Measurements from ENCODE around the gene C2CD2L.
"Not testable (repeated sequence)": the region's sequence is repeated elsewhere in the genome, so short reads cannot be mapped to it uniquely, and the experiment has no call there.

The C2CD2L gene

GRCh38 chr11:119106564-119107537 lies at the start of gene C2CD2L:
Gene C2CD2L (plus strand): TSS chr11:119107344. CDS start chr11:119107742, 398 bp downstream.
- peak; percentile 90 for DNase-seq (ENCODE audit: low read depth)

GRCh38 chr11:119059128-119059527 lies 48.0 kb upstream of the C2CD2L start:
- not testable (repeated sequence) for DNase-seq (ENCODE audit: low read depth)

- DNase-seq (ENCODE audit: low read depth), result no peak
Observed at GRCh38 chr11:119061256-119061655, 45.9 kb upstream of the C2CD2L start.

- peak; percentile 64 for DNase-seq (ENCODE audit: low read depth)
Observed at GRCh38 chr11:119062779-119063178, 44.4 kb upstream of the C2CD2L start.

- peak; percentile 22 for DNase-seq (ENCODE audit: low read depth)
Observed at GRCh38 chr11:119065369-119065768, 41.8 kb upstream of the C2CD2L start.

- DNase-seq (ENCODE audit: low read depth), result peak; percentile 95
Observed at GRCh38 chr11:119067371-119068222, 39.5 kb upstream of the C2CD2L start, which contains the start of gene VPS11. Gene VPS11 (plus strand): TSS chr11:119067818. CDS start chr11:119067824, 6 bp downstream.

- DNase-seq (ENCODE audit: low read depth), result no peak
Observed at GRCh38 chr11:119077839-119078238, 29.3 kb upstream of the C2CD2L start.

GRCh38 chr11:119078675-119079420 lies 28.3 kb upstream of the C2CD2L start:
- no peak for DNase-seq (ENCODE audit: low read depth)

- no peak for DNase-seq (ENCODE audit: low read depth)
Observed at GRCh38 chr11:119081682-119082260, 25.4 kb upstream of the C2CD2L start.

- DNase-seq (ENCODE audit: low read depth), result peak; percentile 95
Observed at GRCh38 chr11:119084663-119085436, 22.3 kb upstream of the C2CD2L start, which contains the start of gene HMBS. Gene HMBS (plus strand): TSS chr11:119084881. CDS start chr11:119085034, 153 bp downstream.

GRCh38 chr11:119085437-119085847 lies 21.7 kb upstream of the C2CD2L start:
- no peak for DNase-seq (ENCODE audit: low read depth)

- DNase-seq (ENCODE audit: low read depth), result no peak
Observed at GRCh38 chr11:119087123-119087522, 20.0 kb upstream of the C2CD2L start.

GRCh38 chr11:119087747-119088241 lies 19.4 kb upstream of the C2CD2L start:
- no peak for DNase-seq (ENCODE audit: low read depth)

- no peak for DNase-seq (ENCODE audit: low read depth)
Observed at GRCh38 chr11:119088406-119088805, 18.7 kb upstream of the C2CD2L start.

- DNase-seq (ENCODE audit: low read depth), result no peak
Observed at GRCh38 chr11:119089319-119089718, 17.8 kb upstream of the C2CD2L start.

GRCh38 chr11:119091178-119091577 lies 16.0 kb upstream of the C2CD2L start:
- no peak for DNase-seq (ENCODE audit: low read depth)

- no peak for DNase-seq (ENCODE audit: low read depth)
Observed at GRCh38 chr11:119091966-119092879, 14.9 kb upstream of the C2CD2L start.

GRCh38 chr11:119092880-119093842 lies 14.0 kb upstream of the C2CD2L start:
- DNase-seq (ENCODE audit: low read depth), result no peak

Data from fibroblast of gingiva (primary cell).